ENCODE data around the gene PLEKHF1.
"Not testable (repeated sequence)": the region's sequence is repeated elsewhere in the genome, so short reads cannot be mapped to it uniquely, and the experiment has no call there.

The PLEKHF1 gene

DNA sequence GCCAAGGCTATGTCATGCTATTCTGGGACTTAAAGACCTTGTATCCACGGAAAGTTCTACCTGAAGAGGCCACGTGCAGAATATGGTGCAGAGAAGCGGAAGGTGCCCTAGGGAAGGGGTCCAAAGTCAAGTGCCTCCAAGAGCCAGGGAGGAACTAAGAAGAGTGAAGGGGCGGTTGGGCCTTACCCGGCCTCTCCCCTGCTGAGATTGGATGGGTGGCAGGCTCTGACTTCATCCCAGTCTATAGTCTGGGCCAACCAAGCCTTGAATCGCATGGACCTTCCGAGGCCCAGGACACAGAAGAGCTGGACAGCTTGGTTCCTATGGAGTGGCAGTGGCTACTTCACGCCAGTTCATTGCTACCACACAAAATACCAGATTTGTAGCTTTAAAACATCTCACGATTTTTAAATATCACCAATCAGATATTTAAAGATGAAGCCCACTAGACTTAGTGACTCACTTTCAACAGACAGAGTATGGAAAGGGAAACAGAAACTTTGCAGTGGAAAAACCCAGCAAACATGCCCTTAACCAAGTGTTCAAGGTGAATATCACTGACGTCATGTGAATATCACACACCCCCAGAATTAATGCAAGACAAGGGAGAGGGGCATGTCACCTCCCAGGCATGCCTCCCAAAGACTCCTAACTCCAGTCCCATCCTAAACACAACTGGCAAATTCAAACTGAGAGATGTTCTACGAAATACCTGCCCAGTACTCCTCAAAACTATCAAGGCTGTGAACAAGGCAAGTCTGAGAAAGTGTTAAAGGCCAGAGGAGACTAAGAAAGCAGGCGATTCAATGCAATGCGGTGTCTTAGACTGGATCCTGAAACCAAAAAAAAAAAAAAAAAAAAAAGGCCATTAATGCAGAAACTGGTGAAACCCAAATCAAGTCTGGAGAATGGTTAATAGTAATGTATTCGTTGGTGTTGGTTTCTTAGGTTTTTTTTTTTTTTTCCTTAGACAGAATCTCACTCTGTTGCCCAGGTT lies 39.6 kb downstream of the PLEKHF1 start:
- no peak for DNase-seq

DNA sequence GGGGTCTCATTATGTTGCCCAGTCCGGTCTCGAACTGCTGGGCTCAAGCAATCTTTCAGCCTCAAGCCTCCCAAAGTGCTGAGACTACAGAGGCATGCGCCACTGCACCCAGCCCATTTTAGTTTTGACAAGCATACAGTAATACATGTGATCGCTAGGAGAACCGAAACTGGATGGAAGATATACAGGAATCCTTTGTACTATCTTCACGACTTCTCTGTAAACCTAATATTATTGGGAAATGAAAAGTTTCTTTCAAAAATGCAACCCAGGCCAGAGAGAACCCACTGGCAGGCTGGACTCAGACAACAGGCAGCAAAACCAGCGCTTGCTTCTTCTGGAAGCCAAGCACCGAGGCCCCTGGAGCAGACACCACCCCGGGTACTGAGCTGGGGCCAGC lies 40.4 kb downstream of the PLEKHF1 start:
- no peak for DNase-seq

DNA sequence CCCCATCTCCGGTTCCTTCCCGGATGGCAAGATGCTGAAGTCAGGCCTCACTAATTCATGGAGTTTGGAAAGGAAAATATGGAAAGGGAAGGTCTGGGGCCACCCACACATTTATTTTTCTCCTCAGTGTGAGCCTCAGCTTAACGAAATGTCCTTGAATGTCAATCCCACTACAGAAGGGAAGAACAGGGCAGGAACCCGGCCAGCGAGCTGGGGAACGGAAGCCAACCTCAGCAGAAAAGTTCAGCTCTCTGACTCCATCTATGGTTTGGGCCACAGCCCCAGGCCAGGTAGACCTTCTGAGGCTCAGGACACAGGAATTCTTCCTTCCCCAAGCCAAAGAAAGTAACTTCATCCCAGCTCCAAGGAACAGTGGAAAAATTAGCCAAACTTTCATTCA lies 41.4 kb downstream of the PLEKHF1 start:
- DNase-seq: no peak

DNA sequence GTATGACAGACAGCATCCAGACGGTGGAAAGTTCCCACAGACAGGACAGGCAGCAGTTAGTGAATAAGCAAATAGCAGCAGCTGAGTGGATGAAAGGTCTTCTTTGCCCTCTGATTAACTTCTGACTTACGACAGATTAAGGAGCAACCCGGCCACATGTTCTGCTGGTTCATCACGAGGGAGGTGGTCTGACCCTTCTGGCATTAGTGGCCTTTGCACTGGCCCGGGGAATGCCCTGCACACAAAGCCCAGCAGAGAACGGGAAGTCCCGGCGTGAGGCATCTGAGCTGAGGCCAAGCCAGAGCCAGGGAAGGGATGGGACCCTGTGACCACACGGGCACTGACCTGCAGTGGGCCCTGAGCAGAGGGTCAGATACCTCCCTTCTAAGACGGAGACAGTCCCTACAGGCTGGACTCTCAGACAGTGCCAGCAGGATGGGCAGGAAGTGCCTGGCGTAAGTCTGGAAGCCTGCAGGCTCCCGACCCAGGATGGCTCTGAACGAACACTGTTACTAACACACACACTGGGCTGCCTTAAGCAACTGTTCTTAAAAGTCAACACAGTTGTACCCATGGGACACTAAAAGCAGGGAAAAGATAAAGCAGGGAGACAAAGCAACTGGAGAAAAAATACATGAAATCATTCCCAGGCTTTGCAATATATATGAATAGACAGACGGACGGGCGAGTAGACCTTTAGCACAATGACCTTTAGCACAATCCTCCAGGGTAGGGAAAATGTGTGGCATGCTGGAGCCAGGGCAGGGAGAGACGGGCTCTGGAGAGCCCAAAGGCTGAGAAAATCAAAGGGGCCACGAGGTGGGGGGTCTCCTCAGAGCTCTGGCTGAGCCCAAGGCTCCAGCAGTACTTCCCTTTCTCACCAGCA lies 43.5 kb downstream of the PLEKHF1 start:
- no peak for DNase-seq

DNA sequence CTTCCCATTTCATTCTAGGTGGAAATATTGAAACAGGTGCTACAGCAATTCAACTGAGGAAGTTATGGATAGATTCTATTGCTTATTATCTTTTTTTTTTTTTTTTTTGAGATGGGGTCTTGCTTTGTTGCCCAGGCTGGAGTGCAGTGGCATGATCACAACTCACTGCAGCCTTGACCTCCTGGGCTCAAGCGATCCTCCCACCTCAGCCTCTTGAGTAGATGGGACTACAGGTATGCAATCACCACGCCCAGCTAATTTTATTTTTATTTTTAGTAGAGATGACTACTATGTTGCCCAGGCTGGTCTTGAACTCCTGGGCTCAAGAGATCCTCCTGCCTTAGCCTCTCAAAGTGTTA lies 44.2 kb downstream of the PLEKHF1 start:
- DNase-seq: not testable (repeated sequence)

DNA sequence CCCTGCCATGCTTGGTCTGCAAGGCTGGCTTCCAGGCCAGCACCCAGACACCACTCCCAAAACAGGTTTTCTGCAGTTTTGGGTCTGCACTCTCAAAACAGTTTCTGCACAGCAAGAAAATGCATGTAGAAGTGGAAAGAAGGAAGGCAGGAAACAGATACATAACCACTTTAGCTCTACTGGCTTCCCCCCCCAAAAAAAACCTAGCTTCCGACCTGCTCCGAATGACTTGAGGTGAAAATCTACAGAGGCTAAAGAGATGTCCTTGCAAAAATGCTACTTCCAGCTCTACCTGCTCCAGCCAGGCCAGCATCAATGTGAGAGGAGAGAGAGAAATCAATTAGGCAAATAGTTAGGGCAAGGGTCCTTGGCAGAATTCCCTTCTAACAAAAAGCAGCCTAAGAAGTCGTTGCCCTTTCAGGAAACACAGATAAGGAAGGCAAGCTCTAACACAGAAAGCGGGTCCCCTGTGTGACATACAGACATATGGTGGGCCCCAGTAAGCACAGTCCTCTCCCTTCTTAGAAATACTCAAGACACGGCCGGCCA lies 46.4 kb downstream of the PLEKHF1 start:
- DNase-seq: no peak

DNA sequence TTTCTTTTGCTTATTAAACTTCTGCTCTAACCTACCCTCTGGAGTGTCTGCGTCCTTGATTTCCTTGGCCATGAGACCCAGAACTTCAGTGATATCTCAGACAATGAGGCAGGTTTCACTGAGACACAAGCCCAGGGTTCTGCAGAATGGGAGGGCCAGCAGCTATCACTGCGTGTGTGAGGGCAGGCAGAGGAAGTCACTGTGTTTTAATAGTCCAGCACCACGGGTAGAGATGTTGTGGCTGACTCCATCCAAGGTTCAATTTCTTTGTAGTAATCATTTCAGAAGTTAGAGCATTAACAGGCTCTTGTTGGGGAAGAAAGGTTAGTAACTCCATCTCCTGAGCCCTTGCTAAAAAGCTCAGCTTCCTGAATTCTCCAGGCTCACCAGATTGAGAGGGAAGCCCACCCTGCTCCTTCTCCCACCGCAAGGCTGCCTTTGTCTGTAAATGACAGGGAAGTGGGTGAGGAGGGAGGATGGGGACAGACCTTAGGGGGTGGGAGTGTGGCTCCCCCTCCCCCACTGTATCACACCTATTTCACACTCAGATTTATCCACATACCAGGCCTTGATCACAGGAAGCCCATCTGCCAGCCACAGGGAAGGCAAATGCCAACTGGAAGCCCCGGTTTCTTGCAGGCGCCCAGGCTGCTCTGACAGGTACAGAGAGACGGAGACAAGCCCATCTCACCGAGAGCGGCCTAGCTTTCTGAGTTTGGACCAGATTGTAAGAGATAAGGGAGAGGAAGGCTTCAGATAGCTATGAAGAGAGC lies 47.7 kb downstream of the PLEKHF1 start:
- DNase-seq: no peak

DNA sequence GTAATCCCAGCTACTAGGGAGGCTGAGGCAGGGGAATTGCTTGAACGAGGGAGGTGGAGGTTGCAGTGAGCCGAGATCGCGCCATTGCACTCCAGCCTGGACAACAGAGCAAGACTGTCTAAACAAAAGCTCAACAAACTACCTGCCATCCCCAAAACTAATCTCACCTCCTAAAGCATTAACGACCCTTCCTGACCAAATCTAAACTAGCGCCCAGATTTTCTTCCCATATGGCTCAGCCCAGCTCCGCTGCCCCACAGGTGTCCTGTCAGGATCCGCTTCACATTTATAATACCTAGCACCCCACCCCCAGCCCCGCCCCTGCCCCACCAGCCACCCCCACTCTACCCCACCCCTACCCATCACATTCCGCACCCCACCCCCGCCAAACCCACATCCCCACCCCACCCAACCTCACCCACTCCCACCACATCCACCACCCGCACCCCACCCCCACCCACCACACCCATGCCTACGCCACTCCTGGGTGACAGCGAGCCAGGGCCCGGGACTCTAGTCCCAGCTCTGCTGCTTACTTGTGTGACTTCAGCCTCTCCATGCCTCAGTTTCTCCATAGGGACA lies 49.2 kb downstream of the PLEKHF1 start:
- no peak for DNase-seq

DNA sequence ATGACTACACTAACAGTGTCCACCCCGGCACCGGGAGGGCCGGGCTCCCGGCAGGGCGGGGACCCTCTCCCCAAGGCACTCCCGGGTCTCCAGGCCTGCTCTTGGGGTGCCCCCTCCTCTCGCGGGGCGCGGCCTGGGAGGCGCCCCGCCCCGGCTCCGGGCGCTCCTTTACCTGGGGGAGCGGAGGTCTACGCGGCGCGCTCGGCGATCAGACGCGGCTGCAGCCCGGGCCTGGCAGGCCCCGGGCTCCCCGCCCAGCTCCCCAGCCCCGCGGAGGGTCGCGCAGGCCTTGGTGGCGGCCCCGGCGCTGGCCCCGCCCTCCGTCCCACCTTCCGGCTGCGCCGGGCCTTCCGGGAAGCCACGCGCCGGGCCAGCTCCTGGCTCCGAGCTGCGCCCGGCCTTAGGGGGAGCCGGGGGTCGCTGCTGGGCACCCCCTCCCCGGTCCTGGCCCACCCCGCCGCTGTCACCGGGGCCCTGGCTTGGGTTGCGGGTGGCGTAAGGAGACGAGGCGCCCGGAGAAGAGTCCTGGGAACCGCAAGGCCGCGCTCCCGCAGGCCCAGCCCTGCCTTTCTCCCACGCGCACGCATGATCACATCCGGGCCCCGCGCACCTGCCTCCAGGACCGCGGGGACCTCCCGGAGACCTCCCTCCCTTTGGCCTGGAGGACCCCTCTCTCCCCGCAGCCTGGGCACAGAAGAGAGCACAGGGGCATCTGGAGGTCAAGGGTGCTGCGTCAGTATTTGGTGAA lies 49.9 kb downstream of the PLEKHF1 start, which contains the start of gene C19orf12:
TSS of gene C19orf12 (minus strand) at position 309 of the 748 bp plus-strand sequence. CDS start 6,848 bp downstream, outside the sequence.
- DNase-seq: peak; percentile 71

DNA sequence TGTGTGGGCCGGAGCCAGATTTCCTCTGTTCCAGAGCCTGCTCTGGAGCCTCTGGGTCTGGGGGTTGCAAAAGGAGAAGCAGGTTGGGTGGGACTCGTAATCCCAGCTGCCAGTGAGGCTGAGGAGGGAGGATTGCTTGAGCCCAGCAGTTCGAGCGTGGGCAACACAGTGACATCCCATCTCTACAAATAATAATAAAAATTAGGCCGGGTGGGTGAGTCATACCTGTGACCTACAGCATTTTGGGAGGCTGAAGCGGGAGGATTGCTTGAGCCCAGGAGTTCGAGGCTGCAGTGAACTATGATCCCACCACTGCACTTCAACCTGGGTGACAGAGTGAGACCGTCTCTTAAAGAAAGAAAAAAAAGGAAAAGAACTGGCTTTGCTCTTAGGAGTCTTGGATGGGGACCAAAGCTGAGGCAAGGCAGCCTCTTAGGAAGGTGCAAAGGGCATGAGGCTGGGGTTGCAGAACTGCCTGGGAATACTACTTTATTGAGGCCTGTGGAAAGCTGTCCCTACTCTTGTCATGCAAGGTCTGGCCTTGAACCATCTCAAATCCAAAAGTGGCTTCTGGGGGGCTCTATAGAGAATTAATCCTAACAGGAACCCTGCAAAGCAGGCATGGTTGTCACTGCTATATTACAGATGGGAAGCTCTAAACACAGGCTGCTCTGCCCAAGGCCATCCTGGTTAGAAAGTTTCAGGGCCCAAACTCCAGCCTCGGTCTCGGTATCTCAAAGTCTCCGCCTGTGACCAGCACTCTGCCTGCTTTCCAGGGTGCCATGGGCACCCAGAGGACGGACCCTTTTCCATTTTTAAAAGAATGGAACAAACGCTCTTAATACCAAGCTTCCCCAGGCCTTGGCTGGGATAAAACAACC lies 50.7 kb downstream of the PLEKHF1 start:
- DNase-seq: no peak

DNA sequence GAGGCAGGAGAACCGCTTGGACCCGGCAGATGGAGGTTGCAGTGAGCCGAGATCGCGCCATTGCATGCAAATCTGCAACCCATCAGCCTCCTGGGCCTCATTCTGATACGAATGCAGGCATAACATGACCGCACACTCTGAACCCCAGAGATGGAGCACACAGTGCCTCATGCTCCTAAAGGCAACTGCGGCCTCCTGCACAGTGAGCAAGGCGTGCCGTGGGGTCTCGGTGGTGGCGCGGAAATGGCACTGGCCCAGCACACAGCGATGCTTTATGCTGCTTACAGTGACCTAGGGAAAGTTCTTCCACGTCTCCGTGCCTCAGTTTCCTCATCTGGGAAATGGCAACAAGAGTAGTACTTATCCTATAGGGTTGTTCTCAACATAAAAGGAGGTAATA lies 51.8 kb downstream of the PLEKHF1 start:
- no peak for DNase-seq

DNA sequence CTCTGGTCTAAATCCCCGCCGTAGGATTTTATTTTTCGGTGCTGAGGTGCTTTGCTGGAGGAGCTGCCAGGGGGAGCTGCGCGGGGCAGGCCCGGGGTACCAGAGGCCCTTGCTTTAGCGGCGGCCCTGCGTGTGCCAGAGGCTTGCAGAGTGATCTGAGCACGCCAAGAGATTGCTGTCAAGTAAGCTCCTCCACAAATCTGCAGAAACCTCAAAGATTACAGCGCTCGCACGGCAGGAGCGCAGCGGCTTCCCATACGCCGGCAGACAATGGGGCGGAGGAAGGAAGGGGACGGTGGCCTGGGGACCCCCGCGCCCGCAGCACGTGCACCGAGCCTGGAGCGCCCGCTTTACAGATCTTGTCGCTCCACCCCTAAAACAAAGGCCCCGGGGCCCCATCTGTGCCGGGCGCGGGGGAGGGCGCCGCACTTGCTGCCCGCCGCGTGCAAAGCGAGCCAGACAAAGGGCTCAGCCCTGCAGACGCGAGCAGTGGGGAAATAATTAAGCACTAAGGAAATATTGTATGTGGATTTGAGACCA lies 58.9 kb downstream of the PLEKHF1 start:
- no peak for DNase-seq

DNA sequence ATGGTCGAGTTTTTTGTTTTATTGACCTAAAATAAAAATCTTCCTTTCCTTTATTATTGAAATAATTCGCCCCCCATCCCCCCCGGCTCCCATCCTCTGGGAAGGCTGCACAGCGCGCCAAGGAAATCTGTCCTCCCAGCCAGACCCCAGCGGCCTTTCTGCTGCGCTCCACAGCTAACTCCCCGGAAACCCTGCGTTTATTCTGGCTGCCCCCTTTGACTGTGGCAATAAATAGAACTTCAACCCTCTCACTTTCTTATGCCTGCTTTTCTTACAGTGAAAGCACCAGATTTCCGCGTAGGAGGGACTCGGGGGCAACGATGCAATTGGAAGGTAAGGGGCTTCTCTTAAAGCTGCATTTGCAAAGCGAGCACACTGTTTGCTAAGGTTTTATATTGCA lies 59.5 kb downstream of the PLEKHF1 start:
- no peak for DNase-seq

Data from left hindlimb (tissue), 1 donor.